Mucosa of descending colon (tissue), 3 donors: ENCODE data around the gene CRIP2. TPM values are rescaled to one million over a fixed set of nuclear protein-coding genes. Genes with fewer than 3 reads are reported as not detected.

ENCODE experiments used
- ATAC-seq: fragments of 200-7000 bp; cut with Tn5 transposase; one replicate; pipeline ENCODE4 v1.9.1; 2020; ENCODE audit warnings: mild to moderate bottlenecking, moderate library complexity
- DNase-seq, 3 donors: peaks; one replicate each; pipeline ENCODE4 v3.0.0-alpha.2; 2020
- H3K36me3 ChIP-seq: fragments of 200-600 bp; one replicate; pipeline ENCODE4 v1.8.0; 2021; ENCODE audit warnings: low read depth, mild to moderate bottlenecking
- H3K4me1 ChIP-seq: fragments of 200-600 bp; one replicate; pipeline ENCODE4 v1.8.0; 2021; ENCODE audit warnings: low read depth, mild to moderate bottlenecking
- H3K4me3 ChIP-seq: fragments of 200-600 bp; one replicate; pipeline ENCODE4 v1.8.0; 2021; ENCODE audit warnings: mild to moderate bottlenecking
- H3K9me3 ChIP-seq: fragments of 200-600 bp; one replicate; pipeline ENCODE4 v1.8.0; 2021; ENCODE audit warnings: mild to moderate bottlenecking
- intact Hi-C, 2 donors: fragments of 100-400 bp; cut with DNase I in 1 of 2; cut with micrococcal nuclease in 1 of 2; formaldehyde crosslinking; loops; one replicate each; pipeline versions ENCODE4 v1.11.0 to v1.11.1; 2022; cut with DNase I, micrococcal nuclease
- total RNA-seq, 3 donors: library from RNA; stranded (reverse); fragmentation: NEBNext Ultra II Directional in 2 of 3; extraction: Animal tissue kit (Norgen Biotek cat#: 25700) in 2 of 3; gene quantifications; one replicate each; pipeline versions ENCODE4 v1.2.1 to v1.2.4, GENCODE V29; 2021 to 2023
- TF ChIP-seq, protein P1 (sequence below): fragments of 200-600 bp; IDR thresholded peaks from one replicate; pipeline ENCODE4 v1.8.0; 2022; ENCODE audit warnings: antibody characterized with exemption, mild to moderate bottlenecking
- donor health status: DM: no; HTN: no; CAD: no; lungs with moderate emphysema.
- donor health status: DM: no; HTN: no; CAD: no.
- donor health status: DM: no; HTN: yes; CAD: no.

CRIP2 gene
- total RNA-seq, 3 donors from 2014 or later: 10.0 to 41.6 (median 23.5) TPM

GRCh38 chr14:105484069-105484996, 9.7 kb downstream of the CRIP2 start:
- Histone ChIP-seq H3K4me1 (peaks cover 81% of the 10 kb centered on the region), H3K4me3 (no peak overlapping the region), H3K9me3 (no peaks in the 10 kb centered on the region), H3K36me3 (no peaks in the 10 kb centered on the region)
- DNase-seq: peak in 2 of 3 donors; percentile 25 to 47
- intact Hi-C loops: no loop called here
- ATAC-seq: no peak
- TF ChIP-seq, protein P1, sequence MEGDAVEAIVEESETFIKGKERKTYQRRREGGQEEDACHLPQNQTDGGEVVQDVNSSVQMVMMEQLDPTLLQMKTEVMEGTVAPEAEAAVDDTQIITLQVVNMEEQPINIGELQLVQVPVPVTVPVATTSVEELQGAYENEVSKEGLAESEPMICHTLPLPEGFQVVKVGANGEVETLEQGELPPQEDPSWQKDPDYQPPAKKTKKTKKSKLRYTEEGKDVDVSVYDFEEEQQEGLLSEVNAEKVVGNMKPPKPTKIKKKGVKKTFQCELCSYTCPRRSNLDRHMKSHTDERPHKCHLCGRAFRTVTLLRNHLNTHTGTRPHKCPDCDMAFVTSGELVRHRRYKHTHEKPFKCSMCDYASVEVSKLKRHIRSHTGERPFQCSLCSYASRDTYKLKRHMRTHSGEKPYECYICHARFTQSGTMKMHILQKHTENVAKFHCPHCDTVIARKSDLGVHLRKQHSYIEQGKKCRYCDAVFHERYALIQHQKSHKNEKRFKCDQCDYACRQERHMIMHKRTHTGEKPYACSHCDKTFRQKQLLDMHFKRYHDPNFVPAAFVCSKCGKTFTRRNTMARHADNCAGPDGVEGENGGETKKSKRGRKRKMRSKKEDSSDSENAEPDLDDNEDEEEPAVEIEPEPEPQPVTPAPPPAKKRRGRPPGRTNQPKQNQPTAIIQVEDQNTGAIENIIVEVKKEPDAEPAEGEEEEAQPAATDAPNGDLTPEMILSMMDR: no peak

GRCh38 chr14:105484997-105485393, 10.4 kb downstream of the CRIP2 start:
- TF ChIP-seq, protein P1: no peak
- H3K4me3 ChIP-seq: no peak overlapping the region
- no peaks in the 10 kb centered on the region for H3K36me3 ChIP-seq
- DNase-seq: peak in 1 of 3 donors; percentile 45
- no peak for ATAC-seq
- peaks cover 85% of the 10 kb centered on the region for H3K4me1 ChIP-seq
- no peaks in the 10 kb centered on the region for H3K9me3 ChIP-seq
- intact Hi-C loops: no loop called here

DNA sequence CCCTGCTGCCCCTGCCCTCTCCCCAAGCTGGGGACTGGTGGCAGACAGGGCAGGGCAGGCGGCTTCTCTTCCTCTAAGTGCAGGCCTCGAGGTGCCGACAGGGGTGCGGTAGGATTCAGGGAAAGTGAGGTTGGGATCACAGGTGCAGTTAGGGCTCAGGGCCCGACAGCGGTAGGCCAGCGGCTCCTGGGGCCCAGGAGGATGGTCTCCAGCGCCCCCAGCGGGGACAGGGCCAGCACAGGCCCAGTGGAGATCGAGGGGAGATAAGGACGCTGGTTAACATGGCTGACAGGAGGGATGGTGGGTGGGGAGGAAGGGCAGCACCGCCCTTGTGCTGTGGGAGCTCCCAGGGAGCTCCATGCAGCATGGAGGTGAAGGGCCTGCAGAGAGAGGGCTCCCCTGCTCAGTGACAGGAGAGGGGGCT, 11.1 kb downstream of the CRIP2 start:
- peaks cover 2% of the 10 kb centered on the region for H3K36me3 ChIP-seq
- TF ChIP-seq, protein P1: no peak
- intact Hi-C loops: no loop called here
- H3K4me1 ChIP-seq: peaks cover 82% of the 10 kb centered on the region
- ATAC-seq (no peak), DNase-seq (peak in 2 of 3 donors; percentile 41 to 57)
- H3K4me3 ChIP-seq: no peak overlapping the region
- no peaks in the 10 kb centered on the region for H3K9me3 ChIP-seq

DNA sequence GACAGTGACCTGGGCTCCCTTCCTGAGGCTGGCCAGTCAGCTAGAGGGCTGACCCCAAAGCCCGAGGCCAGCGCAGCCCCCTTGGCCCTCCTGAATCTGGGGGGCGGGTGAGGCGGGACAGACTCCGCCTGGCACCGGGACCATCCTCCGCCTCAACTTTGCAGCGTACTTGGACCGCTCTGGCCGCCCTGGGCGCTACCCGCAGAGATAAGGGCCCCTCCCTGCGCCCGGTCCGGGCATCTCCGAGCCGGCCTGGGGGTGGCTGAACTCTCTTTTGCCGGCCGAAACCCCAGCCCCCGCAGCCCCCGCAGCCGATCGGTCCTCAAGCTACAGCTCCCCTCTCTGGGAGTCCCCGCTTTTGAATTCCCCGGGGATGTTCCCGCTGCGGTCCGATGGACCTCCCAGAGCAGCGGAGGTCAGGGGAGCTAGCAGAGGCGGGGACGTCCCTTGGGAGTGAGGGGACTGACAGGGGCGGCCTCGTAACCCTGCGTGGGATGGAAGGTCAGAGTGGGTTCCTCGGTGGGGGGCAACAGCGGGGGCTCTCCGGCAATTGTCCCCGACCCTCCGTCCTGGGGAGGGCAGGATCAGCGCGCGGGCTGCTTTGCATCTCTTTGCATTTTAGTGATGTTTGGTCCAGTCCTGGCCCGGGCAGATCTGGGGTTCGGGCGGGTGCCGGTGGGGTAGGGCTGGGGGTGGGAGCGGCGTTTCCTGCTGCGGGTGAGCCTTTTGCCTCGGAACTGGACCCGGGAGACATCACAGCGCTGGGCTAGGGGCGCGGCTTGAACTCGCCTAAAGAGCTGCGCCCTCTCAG, 11.7 kb downstream of the CRIP2 start, which contains the start of gene CRIP1:
CRIP1 (plus strand) TSS at position 724 of the 811 bp plus-strand sequence. CDS start 374 bp downstream, outside the sequence.
- peaks cover 76% of the 10 kb centered on the region for H3K4me1 ChIP-seq
- DNase-seq (peak in 2 of 3 donors; percentile 41 to 63), ATAC-seq (no peak)
- H3K4me3 ChIP-seq: peak within 1 kb of the TSS; percentile 39
- H3K9me3 ChIP-seq: no peaks in the 10 kb centered on the region
- intact Hi-C loops: no loop called here
- H3K36me3 ChIP-seq: peaks cover 6% of the 10 kb centered on the region
- TF ChIP-seq, protein P1: no peak

DNA sequence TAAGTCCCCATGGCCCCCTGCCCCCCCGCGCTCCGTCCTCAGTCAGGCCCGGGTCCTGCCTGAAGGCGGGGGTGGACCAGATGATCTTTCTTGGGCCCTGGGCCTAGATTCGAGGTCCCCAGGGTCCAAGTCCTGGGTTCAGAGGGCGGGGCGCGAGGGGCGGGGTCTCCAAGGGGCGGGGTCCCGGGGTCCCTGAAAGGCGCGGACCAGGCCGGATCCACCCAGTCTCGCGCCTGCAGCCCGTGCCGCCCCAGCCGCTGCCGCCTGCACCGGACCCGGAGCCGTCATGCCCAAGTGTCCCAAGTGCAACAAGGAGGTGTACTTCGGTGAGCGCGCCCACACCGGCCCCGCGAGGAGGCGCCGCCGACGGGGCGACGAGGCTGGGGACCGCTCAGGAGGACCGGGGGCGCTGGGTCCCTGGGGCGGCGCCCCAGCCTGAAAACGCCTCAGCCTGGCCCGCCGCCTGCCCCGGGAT, 12.4 kb downstream of the CRIP2 start:
- ATAC-seq (peak; percentile 1), DNase-seq (peak; percentile 78 to 86 (median 85))
- Histone ChIP-seq H3K4me1 (peaks cover 69% of the 10 kb centered on the region), H3K36me3 (peaks cover 6% of the 10 kb centered on the region), H3K4me3 (peak overlapping the region; percentile 39), H3K9me3 (no peaks in the 10 kb centered on the region)
- intact Hi-C loops: no loop called here
- TF ChIP-seq, protein P1: no peak
